HepG2 (cell line): ENCODE measurements around the gene BAZ1B. TPM values are rescaled to one million over a fixed set of nuclear protein-coding genes. Genes with fewer than 3 reads are reported as not detected.

ENCODE experiments used
- ATAC-seq: fragments of 200-7000 bp; cut with Tn5 transposase; 3 replicates; pipeline ENCODE4 v1.9.1; 2020; ENCODE audit warnings: mild to moderate bottlenecking, moderate library complexity
- BruUV-seq: library from RNA; stranded (reverse); fragments of 400-500 nt; replicated peaks from 2 replicates; lab custom pipeline; 2021; lab: Mats Ljungman, UMichigan
- CTCF ChIA-PET: fragments of 300-600 bp; formaldehyde crosslinking; extraction: SDS; loops from one replicate; lab custom pipeline; 2021; ENCODE audit warnings: low total read pairs, inconsistent platforms, low intra/inter-chr PET ratio; lab: Yijun Ruan, JAX
- POLR2A ChIA-PET: fragments of 350-600 bp; sonication (Branson Sonifier 250); formaldehyde crosslinking; loops from one replicate; lab custom pipeline; 2020; ENCODE audit warnings: antibody characterized with exemption, inconsistent platforms; lab: Yijun Ruan, JAX
- DNase-seq: peaks from one replicate; pipeline ENCODE4 v3.0.0-alpha.2; 2015; ENCODE audit warnings: low spot score
- FAIRE-seq: peaks from 3 replicates; lab custom pipeline; 2011; peaks lifted over from hg19 to GRCh38; lab: Jason Lieb, UNC
- H2AFZ ChIP-seq: one replicate; pipeline ENCODE4 v1.6.1; 2011; ENCODE audit warnings: low read length, inconsistent platforms
- H3K27ac ChIP-seq: fragments of 300-600 bp; 3 replicates; pipeline ENCODE4 v1.8.0; 2011; ENCODE audit warnings: mixed run types, mild to moderate bottlenecking, mixed read lengths, low read length, inconsistent platforms; ENCODE audit not compliant: insufficient read depth; ENCODE audit errors: extremely low read length
- H3K27me3 ChIP-seq, 2 experiments: fragments of 200-600 bp in 1 of 2; 2 replicates in 1 of 2; 3 replicates in 1 of 2; pipeline versions ENCODE4 v1.6.0 to v1.8.0; 2011; ENCODE audit warnings: low read length in 2 of 2, mild to moderate bottlenecking in 2 of 2, moderate library complexity in 2 of 2, inconsistent platforms in 1 of 2; ENCODE audit not compliant: insufficient read depth in 2 of 2, control insufficient read depth in 1 of 2
- H3K36me3 ChIP-seq, 2 experiments: fragments of 200-600 bp in 1 of 2; replicated peaks in 1 of 2; 2 replicates in 1 of 2; 3 replicates in 1 of 2; pipeline versions ENCODE4 v1.5.1 to v1.8.0; 2011; ENCODE audit warnings: low read length in 2 of 2, inconsistent platforms in 1 of 2; ENCODE audit not compliant: insufficient read depth in 2 of 2, control insufficient read depth in 1 of 2
- H3K4me1 ChIP-seq: 2 replicates; pipeline ENCODE4 v1.5.1; 2012; ENCODE audit warnings: low read length, inconsistent platforms; ENCODE audit not compliant: insufficient read depth
- H3K4me2 ChIP-seq: 2 replicates; pipeline ENCODE4 v1.6.0; 2011; ENCODE audit warnings: low read depth, low read length, inconsistent platforms
- H3K4me3 ChIP-seq, 3 experiments: fragments of 200-600 bp in 1 of 3; sonication (generic), shearing (Covaris generic) in 1 of 3; replicated peaks in 1 of 3; 2 replicates each; pipeline ENCODE4 v1.5.1; 2011 to 2016; ENCODE audit warnings: low read length in 3 of 3, inconsistent platforms in 2 of 3, low read depth in 2 of 3, mild to moderate bottlenecking in 2 of 3, control low read depth in 1 of 3, mixed read lengths in 1 of 3; ENCODE audit not compliant: insufficient read depth in 1 of 3
- H3K79me2 ChIP-seq: one replicate; pipeline ENCODE4 v1.6.1; 2011; ENCODE audit warnings: low read length, inconsistent platforms; ENCODE audit not compliant: insufficient read depth
- H3K9ac ChIP-seq: 2 replicates; pipeline ENCODE4 v1.6.0; 2011; ENCODE audit warnings: mild to moderate bottlenecking, low read depth, low read length, inconsistent platforms; ENCODE audit not compliant: insufficient read depth
- H3K9me3 ChIP-seq: 2 replicates; pipeline ENCODE4 v1.5.1; 2012; ENCODE audit warnings: mild to moderate bottlenecking, low read length
- H4K20me1 ChIP-seq: 2 replicates; pipeline ENCODE4 v1.6.0; 2011; ENCODE audit warnings: inconsistent platforms, mild to moderate bottlenecking, low read length, moderate library complexity; ENCODE audit not compliant: insufficient read depth
- ARNTL ChIP-seq: sonication (generic); formaldehyde crosslinking; IDR thresholded peaks from 2 replicates; pipeline ENCODE4 v1.4.0; 2020; ENCODE audit warnings: mild to moderate bottlenecking, missing genetic modification reagents
- ATF7-NPFF ChIP-seq: sonication (generic); formaldehyde crosslinking; IDR thresholded peaks from 2 replicates; pipeline ENCODE4 v1.8.1; 2023; ENCODE audit warnings: mild to moderate bottlenecking, low read depth, missing genetic modification reagents, moderate library complexity
- ELK4 ChIP-seq: sonication (generic); formaldehyde crosslinking; IDR thresholded peaks from 2 replicates; pipeline ENCODE4 v1.9.0; 2021; ENCODE audit warnings: missing genetic modification reagents, borderline replicate concordance
- HIVEP1 ChIP-seq: sonication (generic); formaldehyde crosslinking; IDR thresholded peaks from 2 replicates; pipeline ENCODE4 v1.4.0; 2020; ENCODE audit warnings: mild to moderate bottlenecking, missing genetic modification reagents
- JARID2 ChIP-seq: sonication (generic); formaldehyde crosslinking; IDR thresholded peaks from 2 replicates; pipeline ENCODE4 v1.8.1; 2023; ENCODE audit warnings: missing genetic modification reagents, inconsistent platforms; ENCODE audit not compliant: insufficient replicate concordance
- MEIS2 ChIP-seq: sonication (generic); formaldehyde crosslinking; IDR thresholded peaks from 2 replicates; pipeline ENCODE4 v1.9.0; 2021; ENCODE audit warnings: mild to moderate bottlenecking, missing genetic modification reagents
- RBFOX2 ChIP-seq: fragments of 200-400 bp; formaldehyde crosslinking; IDR thresholded peaks from 2 replicates; pipeline ENCODE4 v1.6.1; 2017; ENCODE audit warnings: low read depth, mild to moderate bottlenecking, low read length
- REL ChIP-seq: sonication (generic); formaldehyde crosslinking; conservative IDR thresholded peaks from 2 replicates; pipeline ENCODE4 v1.8.0; 2022; ENCODE audit warnings: mild to moderate bottlenecking, missing genetic modification reagents, moderate library complexity
- TEAD3 ChIP-seq: optimal IDR thresholded peaks from 2 replicates; pipeline ENCODE3; 2016; ENCODE audit warnings: borderline replicate concordance
- ZBTB20 ChIP-seq: sonication (generic); formaldehyde crosslinking; IDR thresholded peaks from 2 replicates; pipeline ENCODE4 v1.8.1; 2023; ENCODE audit warnings: missing genetic modification reagents, low read depth, mild to moderate bottlenecking, borderline replicate concordance
- ZFX ChIP-seq: sonication (generic); formaldehyde crosslinking; IDR thresholded peaks from 2 replicates; pipeline ENCODE4 v1.4.0; 2020; ENCODE audit warnings: mild to moderate bottlenecking, low read depth, missing genetic modification reagents, moderate library complexity
- ZNF367 ChIP-seq: sonication (generic); formaldehyde crosslinking; IDR thresholded peaks from 2 replicates; pipeline ENCODE4 v1.4.0; 2020; ENCODE audit warnings: missing genetic modification reagents, borderline replicate concordance
- WGBS: methylation state at CpG from one replicate; pipeline ENCODE4 v1.1.6; 2017; ENCODE audit warnings: low lambda C conversion rate; 5-methylcytosine and 5-hydroxymethylcytosine counted together
- in situ Hi-C: cut with HindIII; loops from 2 replicates; pipeline ENCODE4 v1.10.0; 2017; ENCODE audit warnings: low pct_unique_long_range_greater_than_20kb; ENCODE audit not compliant: extremely low pct_ligation_motif_present
- intact Hi-C: fragments of 100-400 bp; cut with micrococcal nuclease; formaldehyde crosslinking; loops from one replicate; pipeline ENCODE4 v1.10.0; 2022; ENCODE audit not compliant: unreplicated experiment
- polyA plus RNA-seq, 8 experiments: library from polyadenylated mRNA; depleted of rRNA in 3 of 8; stranded (reverse) in 7 of 8; unstranded in 1 of 8; fragments of >200 nt; fragmentation: Illumina TruSeq in 4 of 8; extraction: Trizol in 4 of 8; gene quantifications; 2 replicates each; pipeline versions ENCODE4 v1.2.1 to v1.2.3, GENCODE V29; 2011 to 2016; ENCODE audit warnings: low read depth in 4 of 8, missing spikeins in 1 of 8, mixed read lengths in 1 of 8; ENCODE audit not compliant: insufficient read depth in 1 of 8
- total RNA-seq, 5 experiments: library from RNA; depleted of rRNA; stranded (reverse); fragments of >200 nt; fragmentation: Illumina TruSeq; extraction: Trizol; gene quantifications; 2 replicates each; pipeline ENCODE4 v1.2.3, GENCODE V29; 2016; ENCODE audit warnings: low read depth in 1 of 5
- TF ChIP-seq, protein P1 (sequence below): sonication (generic); formaldehyde crosslinking; IDR thresholded peaks from 2 replicates; pipeline ENCODE4 v1.8.0; 2022; ENCODE audit warnings: missing genetic modification reagents, mild to moderate bottlenecking, borderline replicate concordance
- TF ChIP-seq, protein P2 (sequence below): sonication (generic); formaldehyde crosslinking; IDR thresholded peaks from 2 replicates; pipeline ENCODE4 v1.5.1; 2020; ENCODE audit warnings: mild to moderate bottlenecking, missing genetic modification reagents

BAZ1B gene
- total and polyA plus RNA-seq, 2 of the 13 experiments (the other 11 are each of a cell fraction or from before 2014, with no cell fraction given) = 18.6 to 69.4 TPM

DNA sequence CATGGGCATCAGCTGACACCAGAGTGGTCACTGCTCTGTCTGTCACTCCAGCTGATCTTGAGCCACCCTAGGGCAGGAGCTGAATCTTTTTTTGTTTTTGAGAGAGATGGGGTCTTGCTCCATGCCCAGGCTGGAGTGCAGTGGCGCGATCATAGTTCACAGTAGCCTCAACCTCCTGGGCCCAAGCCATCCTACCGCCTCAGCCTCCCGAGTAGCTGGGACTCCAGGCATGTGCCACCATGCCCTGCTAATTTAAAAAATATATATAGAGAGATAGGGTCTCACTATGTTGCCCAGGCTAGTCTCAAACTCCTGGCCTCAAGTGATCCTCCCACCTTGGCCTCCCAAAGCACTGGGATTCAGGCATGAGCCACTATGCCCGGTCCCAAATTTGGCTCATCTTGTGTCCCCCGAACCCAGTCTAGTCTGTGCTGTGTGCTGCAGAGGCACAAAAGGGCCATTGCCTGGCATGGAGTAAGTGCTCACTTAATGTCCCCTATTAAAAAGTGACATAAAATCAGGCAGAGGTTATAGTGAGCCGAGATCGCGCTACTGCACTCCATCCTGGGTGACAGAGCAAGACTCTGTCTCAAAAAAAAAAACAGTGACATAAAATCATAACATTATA, 96.6 kb downstream of the BAZ1B start:
- Histone ChIP-seq H4K20me1 (no peaks in the 10 kb centered on the region), H3K4me2 (peak overlapping the region; percentile 93; the same call in 1 of the 2 replicates), H3K79me2 (no peaks in the 10 kb centered on the region), H3K4me3 (no peak overlapping the region), H2AFZ (no peak overlapping the region), H3K27me3 (peaks cover 0 to 18% of the 10 kb centered on the region in 2 experiments; a peak in 2 of 5 replicates), H3K9ac (no peak overlapping the region), H3K27ac (no peak overlapping the region), H3K4me1 (peaks cover 63% of the 10 kb centered on the region), H3K36me3 (no peaks in the 10 kb centered on the region), H3K9me3 (no peaks in the 10 kb centered on the region)
- WGBS = 90% methylated on average over 9 of the region's 9 CpGs
- in situ Hi-C loops (no loop called here), intact Hi-C loops (no loop called here)
- no peak for DNase-seq
- BruUV-seq = no TSS peak
- ChIA-PET CTCF (no interaction called here), POLR2A (no interaction called here)
- ATAC-seq = no peak
- no peak for FAIRE-seq
- TF ChIP-seq JARID2 (CRISPR knock-in tag) (no peak), HIVEP1 (CRISPR knock-in tag) (no peak), ZNF367 (CRISPR knock-in tag) (no peak), RBFOX2 (no peak), MEIS2 (CRISPR knock-in tag) (no peak), ARNTL (no peak), ELK4 (CRISPR knock-in tag) (no peak), ATF7-NPFF (no peak), ZBTB20 (CRISPR knock-in tag) (no peak), REL (no peak), TEAD3 (CRISPR knock-in tag) (no peak), ZFX (CRISPR knock-in tag) (no peak)
- TF ChIP-seq, protein P1, sequence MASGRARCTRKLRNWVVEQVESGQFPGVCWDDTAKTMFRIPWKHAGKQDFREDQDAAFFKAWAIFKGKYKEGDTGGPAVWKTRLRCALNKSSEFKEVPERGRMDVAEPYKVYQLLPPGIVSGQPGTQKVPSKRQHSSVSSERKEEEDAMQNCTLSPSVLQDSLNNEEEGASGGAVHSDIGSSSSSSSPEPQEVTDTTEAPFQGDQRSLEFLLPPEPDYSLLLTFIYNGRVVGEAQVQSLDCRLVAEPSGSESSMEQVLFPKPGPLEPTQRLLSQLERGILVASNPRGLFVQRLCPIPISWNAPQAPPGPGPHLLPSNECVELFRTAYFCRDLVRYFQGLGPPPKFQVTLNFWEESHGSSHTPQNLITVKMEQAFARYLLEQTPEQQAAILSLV (CRISPR knock-in tag) = no peak
- TF ChIP-seq, protein P2, sequence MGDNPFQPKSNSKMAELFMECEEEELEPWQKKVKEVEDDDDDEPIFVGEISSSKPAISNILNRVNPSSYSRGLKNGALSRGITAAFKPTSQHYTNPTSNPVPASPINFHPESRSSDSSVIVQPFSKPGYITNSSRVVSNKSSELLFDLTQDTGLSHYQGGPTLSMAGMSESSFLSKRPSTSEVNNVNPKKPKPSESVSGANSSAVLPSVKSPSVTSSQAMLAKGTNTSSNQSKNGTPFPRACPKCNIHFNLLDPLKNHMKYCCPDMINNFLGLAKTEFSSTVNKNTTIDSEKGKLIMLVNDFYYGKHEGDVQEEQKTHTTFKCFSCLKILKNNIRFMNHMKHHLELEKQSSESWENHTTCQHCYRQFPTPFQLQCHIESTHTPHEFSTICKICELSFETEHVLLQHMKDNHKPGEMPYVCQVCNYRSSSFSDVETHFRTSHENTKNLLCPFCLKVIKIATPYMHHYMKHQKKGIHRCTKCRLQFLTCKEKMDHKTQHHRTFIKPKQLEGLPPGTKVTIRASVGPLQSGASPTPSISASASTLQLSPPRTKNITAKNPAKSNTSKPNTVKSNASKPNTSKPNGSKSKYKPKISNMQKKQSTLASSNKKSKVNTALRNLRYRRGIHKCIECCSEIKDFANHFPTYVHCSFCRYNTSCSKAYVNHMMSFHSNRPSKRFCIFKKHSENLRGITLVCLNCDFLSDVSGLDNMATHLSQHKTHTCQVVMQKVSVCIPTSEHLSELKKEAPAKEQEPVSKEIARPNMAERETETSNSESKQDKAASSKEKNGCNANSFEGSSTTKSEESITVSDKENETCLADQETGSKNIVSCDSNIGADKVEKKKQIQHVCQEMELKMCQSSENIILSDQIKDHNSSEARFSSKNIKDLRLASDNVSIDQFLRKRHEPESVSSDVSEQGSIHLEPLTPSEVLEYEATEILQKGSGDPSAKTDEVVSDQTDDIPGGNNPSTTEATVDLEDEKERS = no peak
